HepG2 (cell line): Measurements from ENCODE around the gene LZTS2. TPM values are rescaled to one million over a fixed set of nuclear protein-coding genes. Genes with fewer than 3 reads are reported as not detected.

ENCODE experiments used
- ESRRA ChIP-seq: sonication (generic); formaldehyde crosslinking; IDR thresholded peaks from 2 replicates; pipeline ENCODE4 v1.5.1; 2020; ENCODE audit warnings: mild to moderate bottlenecking, low read depth, missing genetic modification reagents
- GRHL1 ChIP-seq: sonication (generic); formaldehyde crosslinking; conservative IDR thresholded peaks from 2 replicates; pipeline ENCODE4 v1.8.0; 2022; ENCODE audit warnings: missing genetic modification reagents
- NBN ChIP-seq: fragments of 450-650 bp; conservative IDR thresholded peaks from 2 replicates; pipeline ENCODE4 v1.6.1; 2017
- NFE2 ChIP-seq: sonication (generic); formaldehyde crosslinking; IDR thresholded peaks from 2 replicates; pipeline ENCODE4 v1.4.0; 2020; ENCODE audit warnings: missing genetic modification reagents
- NFIC ChIP-seq: IDR thresholded peaks from 2 replicates; pipeline ENCODE4 v1.6.1; 2012; ENCODE audit warnings: mild to moderate bottlenecking, low read length, inconsistent platforms
- PAXIP1 ChIP-seq: sonication (generic); formaldehyde crosslinking; conservative IDR thresholded peaks from 2 replicates; pipeline ENCODE4 v1.4.0; 2020; ENCODE audit warnings: mild to moderate bottlenecking, missing genetic modification reagents, moderate library complexity
- RFX1 ChIP-seq: fragments of 450-650 bp; IDR thresholded peaks from 2 replicates; pipeline ENCODE4 v1.6.1; 2017
- SALL1 ChIP-seq: sonication (generic); formaldehyde crosslinking; IDR thresholded peaks from 2 replicates; pipeline ENCODE4 v1.8.0; 2022; ENCODE audit warnings: mild to moderate bottlenecking, missing genetic modification reagents
- SIX1 ChIP-seq: sonication (generic); formaldehyde crosslinking; IDR thresholded peaks from 2 replicates; pipeline ENCODE4 v1.4.0; 2020; ENCODE audit warnings: missing genetic modification reagents, borderline replicate concordance
- STAG1 ChIP-seq: sonication (generic); formaldehyde crosslinking; IDR thresholded peaks from 2 replicates; pipeline ENCODE4 v1.4.0; 2020; ENCODE audit warnings: missing genetic modification reagents
- ZBTB37 ChIP-seq: sonication (generic); formaldehyde crosslinking; IDR thresholded peaks from 2 replicates; pipeline ENCODE4 v1.4.0; 2020; ENCODE audit warnings: mild to moderate bottlenecking, missing genetic modification reagents
- ZGPAT ChIP-seq: IDR thresholded peaks from 2 replicates; pipeline ENCODE4 v1.6.1; 2016; ENCODE audit warnings: mild to moderate bottlenecking
- ZIK1 ChIP-seq: sonication (generic); formaldehyde crosslinking; IDR thresholded peaks from 2 replicates; pipeline ENCODE4 v1.5.0; 2020; ENCODE audit warnings: mild to moderate bottlenecking, low read depth, missing genetic modification reagents, borderline replicate concordance
- ZNF264 ChIP-seq: sonication (generic); formaldehyde crosslinking; IDR thresholded peaks from 2 replicates; pipeline ENCODE4 v1.4.0; 2020; ENCODE audit warnings: missing genetic modification reagents
- ZNF564 ChIP-seq: sonication (generic); formaldehyde crosslinking; IDR thresholded peaks from 2 replicates; pipeline ENCODE4 v1.8.1; 2023; ENCODE audit warnings: mild to moderate bottlenecking, missing genetic modification reagents
- ZNF580 ChIP-seq: IDR thresholded peaks from 2 replicates; pipeline ENCODE4 v1.6.1; 2016; ENCODE audit warnings: low read depth, borderline replicate concordance
- ZNF850 ChIP-seq: sonication (generic); formaldehyde crosslinking; conservative IDR thresholded peaks from 2 replicates; pipeline ENCODE4 v1.9.0; 2021; ENCODE audit warnings: mild to moderate bottlenecking, missing genetic modification reagents
- ZNF878 ChIP-seq: sonication (generic); formaldehyde crosslinking; IDR thresholded peaks from 2 replicates; pipeline ENCODE4 v1.8.1; 2023; ENCODE audit warnings: mild to moderate bottlenecking, missing genetic modification reagents, moderate library complexity
- polyA plus RNA-seq, 8 experiments: library from polyadenylated mRNA; depleted of rRNA in 3 of 8; stranded (reverse) in 7 of 8; unstranded in 1 of 8; fragments of >200 nt; fragmentation: Illumina TruSeq in 4 of 8; extraction: Trizol in 4 of 8; gene quantifications; 2 replicates each; pipeline versions ENCODE4 v1.2.1 to v1.2.3, GENCODE V29; 2011 to 2016; ENCODE audit warnings: low read depth in 4 of 8, missing spikeins in 1 of 8, mixed read lengths in 1 of 8; ENCODE audit not compliant: insufficient read depth in 1 of 8
- total RNA-seq, 5 experiments: library from RNA; depleted of rRNA; stranded (reverse); fragments of >200 nt; fragmentation: Illumina TruSeq; extraction: Trizol; gene quantifications; 2 replicates each; pipeline ENCODE4 v1.2.3, GENCODE V29; 2016; ENCODE audit warnings: low read depth in 1 of 5

The LZTS2 gene
- total and polyA plus RNA-seq, 2 of the 13 experiments (the other 11 are each of a cell fraction or from before 2014, with no cell fraction given), result 43.6 to 65.6 TPM

- TF ChIP-seq ZNF580 (0 out of 2 replicates have a peak, but pooled peaks have one; percentile 46), ZBTB37 (CRISPR knock-in tag) (no peak), SIX1 (CRISPR knock-in tag) (no peak), ZNF264 (CRISPR knock-in tag) (no peak), SALL1 (0 out of 2 replicates have a peak, but pooled peaks have one; percentile 20), ZNF850 (CRISPR knock-in tag) (no peak), GRHL1 (CRISPR knock-in tag) (no peak), ESRRA (CRISPR knock-in tag) (no peak), ZNF564 (CRISPR knock-in tag) (no peak), ZGPAT (CRISPR knock-in tag) (peak; percentile 40; the same call in 1 of the 2 replicates), PAXIP1 (CRISPR knock-in tag) (no peak), STAG1 (CRISPR knock-in tag) (peak; percentile 75), ZIK1 (no peak), NBN (no peak), NFE2 (no peak), RFX1 (no peak), ZNF878 (CRISPR knock-in tag) (no peak), NFIC (no peak)
Measured at GRCh38 chr10:101012525-101013364, 13.1 kb downstream of the LZTS2 start (continued).
